WTC11 (cell line): ENCODE data around the gene SLC2A10.

ENCODE experiments used
- AFF4 ChIP-seq: sonication (generic); formaldehyde crosslinking; IDR thresholded peaks from 2 replicates; pipeline ENCODE4 v1.8.1; 2023; ENCODE audit warnings: mild to moderate bottlenecking, missing genetic modification reagents, borderline replicate concordance
- E2F4 ChIP-seq: sonication (generic); formaldehyde crosslinking; IDR thresholded peaks from 2 replicates; pipeline ENCODE4 v1.8.1; 2022; ENCODE audit warnings: low read depth, mild to moderate bottlenecking, moderate library complexity, missing genetic modification reagents, borderline replicate concordance
- NFYB ChIP-seq: sonication (generic); formaldehyde crosslinking; conservative IDR thresholded peaks from 2 replicates; pipeline ENCODE4 v1.8.0; 2022; ENCODE audit warnings: low read depth, missing genetic modification reagents
- SMAD3 ChIP-seq: sonication (generic); formaldehyde crosslinking; IDR thresholded peaks from 2 replicates; pipeline ENCODE4 v1.8.0; 2022; ENCODE audit warnings: missing genetic modification reagents, mild to moderate bottlenecking, borderline replicate concordance
- ZBTB43 ChIP-seq: sonication (generic); formaldehyde crosslinking; IDR thresholded peaks from 2 replicates; pipeline ENCODE4 v1.8.1; 2023; ENCODE audit warnings: mild to moderate bottlenecking, missing genetic modification reagents
- ZNF281 ChIP-seq: sonication (generic); formaldehyde crosslinking; IDR thresholded peaks from 2 replicates; pipeline ENCODE4 v1.8.0; 2023; ENCODE audit warnings: mild to moderate bottlenecking, missing genetic modification reagents
- ZSCAN18 ChIP-seq: fragments of 250-450 bp; sonication (Bioruptor Pico); IDR thresholded peaks from 2 replicates; pipeline ENCODE4 v2.1.2; 2022; ENCODE audit warnings: mild to moderate bottlenecking, moderate library complexity
- TF ChIP-seq, protein P1 (sequence below): fragments of 200-600 bp; IDR thresholded peaks from 2 replicates; pipeline ENCODE4 v1.8.0; 2022; ENCODE audit warnings: antibody characterized with exemption
- TF ChIP-seq, protein P2 (sequence below): sonication (generic); formaldehyde crosslinking; IDR thresholded peaks from 2 replicates; pipeline ENCODE4 v1.8.0; 2023; ENCODE audit warnings: missing genetic modification reagents

DNA sequence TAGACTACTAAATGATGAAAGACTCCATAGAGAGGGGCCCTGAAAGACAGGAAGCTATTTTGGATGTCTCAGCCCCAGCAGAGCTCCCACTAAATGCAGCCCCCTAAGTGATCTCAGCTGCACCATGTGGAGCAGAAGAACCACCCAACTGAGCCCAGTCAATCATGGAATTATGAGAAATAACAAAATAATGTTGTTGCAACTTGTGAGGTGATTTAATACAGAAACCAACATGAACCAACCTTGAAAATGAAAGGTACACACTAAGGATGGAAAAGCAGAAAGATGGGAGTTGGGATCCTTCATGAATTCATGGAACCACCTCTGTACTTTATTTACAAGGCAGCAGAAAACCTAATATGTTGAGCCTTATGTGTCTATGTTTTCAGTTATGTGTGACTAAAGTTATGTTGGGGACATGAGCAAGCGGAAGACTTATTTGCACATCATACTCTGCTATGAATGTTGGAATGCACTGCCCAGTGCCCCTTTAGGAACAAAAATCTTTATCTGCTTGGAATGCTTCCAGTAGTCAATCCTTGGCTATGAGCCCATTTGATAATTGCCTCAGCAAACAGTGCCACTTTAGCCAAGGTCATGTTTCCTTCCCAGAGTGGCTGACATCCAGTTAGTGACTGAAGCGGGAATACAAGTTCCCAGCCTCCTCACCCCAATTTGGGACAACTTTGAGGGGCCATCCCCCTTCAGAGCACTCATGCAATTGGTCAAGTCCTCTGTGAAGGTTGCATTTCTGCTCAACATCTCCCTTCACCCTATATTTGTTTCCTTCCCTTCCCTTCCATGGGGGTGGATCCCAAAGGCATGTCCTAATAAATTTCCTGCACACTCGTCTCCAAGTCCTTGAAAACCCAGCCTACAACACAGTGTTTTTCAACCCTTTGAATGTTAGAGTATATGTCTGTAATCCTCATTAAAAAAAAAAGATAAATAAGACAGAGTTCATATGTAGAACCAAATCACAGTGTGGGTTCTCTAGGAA, 38.6 kb upstream of the SLC2A10 start:
- TF ChIP-seq SMAD3, result no peak
- TF ChIP-seq ZSCAN18 (CRISPR knock-in tag), result no peak
- TF ChIP-seq ZBTB43, result no peak
- TF ChIP-seq, protein P1, sequence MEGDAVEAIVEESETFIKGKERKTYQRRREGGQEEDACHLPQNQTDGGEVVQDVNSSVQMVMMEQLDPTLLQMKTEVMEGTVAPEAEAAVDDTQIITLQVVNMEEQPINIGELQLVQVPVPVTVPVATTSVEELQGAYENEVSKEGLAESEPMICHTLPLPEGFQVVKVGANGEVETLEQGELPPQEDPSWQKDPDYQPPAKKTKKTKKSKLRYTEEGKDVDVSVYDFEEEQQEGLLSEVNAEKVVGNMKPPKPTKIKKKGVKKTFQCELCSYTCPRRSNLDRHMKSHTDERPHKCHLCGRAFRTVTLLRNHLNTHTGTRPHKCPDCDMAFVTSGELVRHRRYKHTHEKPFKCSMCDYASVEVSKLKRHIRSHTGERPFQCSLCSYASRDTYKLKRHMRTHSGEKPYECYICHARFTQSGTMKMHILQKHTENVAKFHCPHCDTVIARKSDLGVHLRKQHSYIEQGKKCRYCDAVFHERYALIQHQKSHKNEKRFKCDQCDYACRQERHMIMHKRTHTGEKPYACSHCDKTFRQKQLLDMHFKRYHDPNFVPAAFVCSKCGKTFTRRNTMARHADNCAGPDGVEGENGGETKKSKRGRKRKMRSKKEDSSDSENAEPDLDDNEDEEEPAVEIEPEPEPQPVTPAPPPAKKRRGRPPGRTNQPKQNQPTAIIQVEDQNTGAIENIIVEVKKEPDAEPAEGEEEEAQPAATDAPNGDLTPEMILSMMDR, result no peak
- TF ChIP-seq NFYB (CRISPR knock-in tag), result no peak
- no peak for TF ChIP-seq AFF4
- TF ChIP-seq, protein P2, sequence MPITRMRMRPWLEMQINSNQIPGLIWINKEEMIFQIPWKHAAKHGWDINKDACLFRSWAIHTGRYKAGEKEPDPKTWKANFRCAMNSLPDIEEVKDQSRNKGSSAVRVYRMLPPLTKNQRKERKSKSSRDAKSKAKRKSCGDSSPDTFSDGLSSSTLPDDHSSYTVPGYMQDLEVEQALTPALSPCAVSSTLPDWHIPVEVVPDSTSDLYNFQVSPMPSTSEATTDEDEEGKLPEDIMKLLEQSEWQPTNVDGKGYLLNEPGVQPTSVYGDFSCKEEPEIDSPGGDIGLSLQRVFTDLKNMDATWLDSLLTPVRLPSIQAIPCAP (CRISPR knock-in tag), result no peak
- no peak for TF ChIP-seq E2F4 (CRISPR knock-in tag)
- TF ChIP-seq ZNF281 (CRISPR knock-in tag), result no peak
